Thymus (tissue), 14 donors: ENCODE measurements around the gene TNNT3. TPM values are rescaled to one million over a fixed set of nuclear protein-coding genes. Genes with fewer than 3 reads are reported as not detected.
A peak's percentile ranks its signal among the peaks of the same experiment; 100 is the strongest.
"Not testable (repeated sequence)": the region's sequence is repeated elsewhere in the genome, so short reads cannot be mapped to it uniquely, and the experiment has no call there.

ENCODE experiments used
- DNase-seq, 9 donors: peaks; one replicate each; pipeline ENCODE4 v3.0.0-alpha.2; 2013; ENCODE audit warnings: low spot score in 9 of 9, low read depth in 6 of 9, missing footprints in 1 of 9
- H3K27ac ChIP-seq, 2 donors: one replicate each; pipeline ENCODE4 v1.5.1; 2013; ENCODE audit warnings: control low read depth in 1 of 2, low read depth in 1 of 2, low read length in 1 of 2, mild to moderate bottlenecking in 1 of 2, moderate library complexity in 1 of 2
- H3K27me3 ChIP-seq, 2 donors: one replicate each; pipeline ENCODE4 v1.5.1; 2013; ENCODE audit warnings: low read length in 1 of 2; ENCODE audit not compliant: control insufficient read depth in 2 of 2, insufficient read depth in 1 of 2
- H3K36me3 ChIP-seq, 2 donors: one replicate each; pipeline ENCODE4 v1.5.1; 2013; ENCODE audit warnings: low read length in 1 of 2, mild to moderate bottlenecking in 1 of 2, moderate library complexity in 1 of 2; ENCODE audit not compliant: control insufficient read depth in 2 of 2, insufficient read depth in 2 of 2
- H3K4me1 ChIP-seq, 2 donors: one replicate each; pipeline ENCODE4 v1.5.1; 2013; ENCODE audit warnings: low read length in 2 of 2; ENCODE audit not compliant: control insufficient read depth in 2 of 2, insufficient read depth in 2 of 2
- H3K4me3 ChIP-seq, 2 donors: one replicate each; pipeline ENCODE4 v1.5.1; 2013; ENCODE audit warnings: low read length in 2 of 2, control low read depth in 1 of 2, mild to moderate bottlenecking in 1 of 2
- H3K9me3 ChIP-seq, 2 donors: one replicate each; pipeline ENCODE4 v1.5.1; 2013; ENCODE audit warnings: low read length in 1 of 2, mild to moderate bottlenecking in 1 of 2; ENCODE audit not compliant: control insufficient read depth in 2 of 2, insufficient read depth in 1 of 2
- WGBS: extraction: QIAGEN DNeasy Blood & Tissue Kit; methylation state at CpG from one replicate; pipeline ENCODE4 v1.1.7; 2013; 5-methylcytosine and 5-hydroxymethylcytosine counted together
- long read RNA-seq, 10 donors: transcript quantifications; one replicate each; lab custom pipeline, GENCODE V29; 2026
- polyA plus RNA-seq: library from polyadenylated mRNA; stranded (reverse); fragments of 200-250 nt; gene quantifications from one replicate; pipeline ENCODE4 v1.2.3, GENCODE V29; 2013
- total RNA-seq: library from RNA; stranded (reverse); fragments of 120-200 nt; gene quantifications from one replicate; pipeline ENCODE4 v1.2.4, GENCODE V29; 2013
- donor health status: healthy.

Gene TNNT3
- 15.8 TPM for total RNA-seq
- 44.9 TPM for polyA plus RNA-seq
- long read RNA-seq, donor 1: 0 reads
- long read RNA-seq, donor 2: 0 reads
- long read RNA-seq, donor 3: 0 reads
- long read RNA-seq, donor 4: 0 reads
- long read RNA-seq, donor 5: 0 reads
- long read RNA-seq, donor 6: 0 reads
- long read RNA-seq, donor 7: 0 reads
- long read RNA-seq, donor 8: 0 reads
- long read RNA-seq, donor 9: 0 reads
- long read RNA-seq, donor 10: 0 reads

DNA sequence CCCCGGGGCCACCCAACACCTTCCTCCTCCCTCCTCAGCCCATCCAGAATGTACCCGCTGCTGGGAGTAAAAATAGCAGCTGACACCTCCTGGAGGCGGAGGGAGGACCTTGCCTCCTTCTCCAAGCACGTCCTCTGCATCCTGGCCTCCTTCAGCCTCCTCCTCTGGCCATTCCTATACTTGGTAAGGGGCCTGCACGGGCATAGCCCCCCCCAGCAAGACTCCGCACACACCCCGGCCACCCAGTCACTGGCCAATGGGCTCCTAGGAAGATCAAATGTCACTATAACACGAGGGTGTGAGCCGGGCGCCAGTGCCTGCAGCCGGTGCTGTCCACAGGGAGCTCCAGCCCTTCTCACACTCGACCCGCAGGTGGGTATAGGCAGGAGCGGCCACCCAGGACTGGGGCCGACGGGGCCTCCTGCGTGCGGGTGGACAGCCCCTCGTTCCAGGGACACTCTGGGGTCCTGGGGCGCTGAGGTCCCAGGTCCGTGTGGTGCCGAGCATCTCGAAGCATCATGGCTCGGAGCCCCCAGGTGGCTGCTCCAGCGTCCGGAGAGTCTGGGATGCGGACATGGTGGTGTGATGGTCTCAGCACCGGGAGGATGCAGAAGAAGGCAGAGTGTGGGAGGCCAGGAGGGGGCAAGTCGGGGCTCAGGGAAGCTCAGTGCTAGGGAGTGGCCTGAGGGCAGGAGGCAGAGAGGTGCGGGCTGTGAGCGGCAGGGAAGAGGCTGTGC is at the start of gene TNNT3:
TNNT3 (plus strand) TSS at position 313 of the 737 bp plus-strand sequence. CDS start 3,172 bp downstream, outside the sequence.
- WGBS: 94% methylated on average over 31 of the region's 31 CpGs
- Histone ChIP-seq H3K4me3 (no peak within 1 kb of the TSS), H3K27me3 (no peaks in the 10 kb centered on the region), H3K36me3 (no peaks in the 10 kb centered on the region), H3K4me1 (peaks cover 4 to 24% of the 10 kb centered on the region in 2 donors), H3K27ac (no peak within 1 kb of the TSS), H3K9me3 (no peaks in the 10 kb centered on the region)
- DNase-seq: no peak

DNA sequence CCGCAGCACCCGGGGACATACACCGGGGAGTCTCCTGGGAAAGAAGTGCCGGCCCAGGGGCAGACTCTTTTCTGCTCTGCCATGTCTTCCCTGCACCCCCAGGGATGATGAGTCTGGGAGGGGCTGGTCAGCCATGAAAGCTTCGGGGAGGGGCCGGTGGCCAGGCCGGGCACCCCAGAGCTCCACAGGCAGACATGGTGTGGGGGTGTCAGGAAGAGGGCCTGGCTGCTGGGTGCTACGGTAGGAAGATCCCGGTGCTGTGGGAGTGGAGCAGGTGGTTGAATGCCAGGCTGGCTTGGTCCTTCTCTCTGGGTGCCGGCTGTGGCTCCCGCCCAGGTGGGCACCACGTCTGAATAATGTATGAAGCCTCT is 49.2 kb upstream of the TNNT3 start:
- H3K9me3 ChIP-seq: no peaks in the 10 kb centered on the region
- WGBS: 92% methylated on average over 12 of the region's 12 CpGs
- DNase-seq: no peak
- peaks cover 0 to 5% of the 10 kb centered on the region in 2 donors for H3K36me3 ChIP-seq
- peaks cover 0 to 15% of the 10 kb centered on the region in 2 donors for H3K4me1 ChIP-seq
- H3K27me3 ChIP-seq: peaks cover 0 to 11% of the 10 kb centered on the region in 2 donors
- no peak overlapping the region for H3K27ac ChIP-seq
- no peak overlapping the region for H3K4me3 ChIP-seq

DNA sequence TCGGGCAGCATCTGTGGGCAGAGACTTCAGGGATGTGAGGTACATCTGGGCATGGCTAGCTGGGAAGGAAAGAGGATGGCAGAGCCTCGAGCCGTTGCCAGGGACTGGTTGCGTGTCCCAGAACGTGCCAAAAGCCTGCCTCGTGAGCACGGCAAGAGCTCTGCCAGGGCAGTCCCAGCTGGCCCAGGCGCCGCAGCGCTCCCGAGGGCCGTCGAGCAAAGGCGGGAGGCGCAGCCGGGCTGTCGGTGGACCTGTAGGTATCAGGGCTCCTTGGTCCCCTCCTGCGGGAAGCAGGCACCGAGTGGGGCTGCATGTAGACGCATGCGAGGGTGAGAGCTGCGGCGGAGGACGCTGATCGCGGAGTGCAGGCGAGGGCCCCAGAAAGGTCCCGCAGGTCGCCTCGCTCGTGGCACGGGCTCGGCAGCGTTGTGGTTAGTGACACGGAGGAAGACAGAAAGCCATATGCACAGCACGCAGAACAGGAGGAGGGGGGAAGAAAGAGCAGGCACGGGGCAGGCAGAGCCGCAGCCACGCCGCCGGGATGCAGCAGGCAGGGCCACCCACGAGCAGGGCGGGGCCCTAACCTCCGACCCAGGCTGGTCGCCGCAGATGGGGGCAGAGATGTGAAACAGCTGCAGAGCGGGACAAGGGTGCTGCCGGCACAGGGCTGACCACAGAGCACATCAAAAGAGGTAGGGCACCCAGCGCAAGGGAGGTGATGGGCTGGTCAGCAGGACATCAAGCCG is 48.6 kb upstream of the TNNT3 start:
- 85% methylated on average over 50 of the region's 50 CpGs for WGBS
- peaks cover 0 to 5% of the 10 kb centered on the region in 2 donors for H3K36me3 ChIP-seq
- no peak overlapping the region for H3K27ac ChIP-seq
- peaks cover 0 to 11% of the 10 kb centered on the region in 2 donors for H3K27me3 ChIP-seq
- no peak overlapping the region for H3K4me3 ChIP-seq
- no peaks in the 10 kb centered on the region for H3K9me3 ChIP-seq
- DNase-seq: peak in 1 of 9 donors; percentile 35
- H3K4me1 ChIP-seq: peaks cover 0 to 17% of the 10 kb centered on the region in 2 donors

DNA sequence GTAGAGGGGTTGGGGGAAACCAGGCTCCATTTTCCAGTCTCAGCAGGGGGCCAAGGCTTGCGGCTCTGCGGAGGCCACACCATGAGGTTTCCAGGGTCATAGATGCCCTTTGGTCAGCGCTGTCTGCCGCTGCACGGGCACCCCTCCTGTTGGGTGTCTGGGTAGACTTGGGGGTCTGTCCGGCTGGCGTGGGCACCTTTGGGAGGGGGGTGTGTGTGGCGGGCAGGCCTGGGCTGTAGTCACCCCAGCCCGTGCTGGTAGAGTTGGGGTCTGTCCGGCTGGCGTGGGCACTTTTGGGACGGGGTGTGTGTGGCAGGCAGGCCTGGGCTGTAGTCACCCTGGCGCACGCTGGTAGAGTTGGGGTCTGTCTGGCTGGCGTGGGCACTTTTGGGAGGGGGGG is 48.0 kb upstream of the TNNT3 start:
- H3K27me3 ChIP-seq: peaks cover 0 to 11% of the 10 kb centered on the region in 2 donors
- no peaks in the 10 kb centered on the region for H3K9me3 ChIP-seq
- no peak overlapping the region for H3K4me3 ChIP-seq
- no peak overlapping the region for H3K27ac ChIP-seq
- peaks cover 0 to 22% of the 10 kb centered on the region in 2 donors for H3K4me1 ChIP-seq
- no peak for DNase-seq
- H3K36me3 ChIP-seq: peaks cover 0 to 4% of the 10 kb centered on the region in 2 donors
- 94% methylated on average over 15 of the region's 15 CpGs for WGBS

DNA sequence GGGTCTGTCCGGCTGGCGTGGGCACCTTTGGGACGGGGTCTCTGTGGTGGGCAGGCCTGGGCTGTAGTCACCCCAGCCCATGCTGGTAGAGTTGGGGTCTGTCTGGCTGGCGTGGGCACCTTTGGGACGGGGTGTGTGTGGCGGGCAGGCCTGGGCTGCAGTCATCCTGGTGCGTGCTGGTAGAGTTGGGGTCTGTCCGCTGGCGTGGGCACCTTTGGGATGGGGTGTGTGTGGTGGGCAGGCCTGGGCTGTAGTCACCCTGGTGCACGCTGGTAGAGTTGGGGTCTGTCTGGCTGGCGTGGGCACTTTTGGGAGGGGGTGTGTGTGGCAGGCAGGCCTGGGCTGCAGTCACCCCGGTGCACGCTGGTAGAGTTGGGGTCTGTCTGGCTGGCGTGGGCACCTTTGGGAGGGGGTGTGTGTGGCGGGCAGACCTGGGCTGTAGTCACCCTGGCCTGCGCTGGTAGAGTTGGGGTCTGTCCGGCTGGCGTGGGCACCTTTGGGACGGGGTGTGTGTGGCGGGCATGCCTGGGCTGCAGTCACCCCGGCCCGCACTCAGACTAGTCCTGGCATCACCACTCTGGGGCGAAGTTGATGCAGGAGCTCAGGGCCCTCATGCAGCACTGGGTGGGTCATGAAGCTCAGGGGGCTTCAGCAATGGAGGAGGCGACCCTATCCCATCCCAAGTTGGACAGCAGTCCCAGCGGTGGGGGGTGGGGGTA is 47.1 kb upstream of the TNNT3 start:
- Histone ChIP-seq H3K4me1 (peaks cover 0 to 22% of the 10 kb centered on the region in 2 donors), H3K27me3 (peaks cover 0 to 11% of the 10 kb centered on the region in 2 donors), H3K27ac (no peak overlapping the region), H3K36me3 (no peaks in the 10 kb centered on the region), H3K4me3 (no peak overlapping the region), H3K9me3 (no peaks in the 10 kb centered on the region)
- DNase-seq: no peak
- 89% methylated on average over 25 of the region's 25 CpGs for WGBS

DNA sequence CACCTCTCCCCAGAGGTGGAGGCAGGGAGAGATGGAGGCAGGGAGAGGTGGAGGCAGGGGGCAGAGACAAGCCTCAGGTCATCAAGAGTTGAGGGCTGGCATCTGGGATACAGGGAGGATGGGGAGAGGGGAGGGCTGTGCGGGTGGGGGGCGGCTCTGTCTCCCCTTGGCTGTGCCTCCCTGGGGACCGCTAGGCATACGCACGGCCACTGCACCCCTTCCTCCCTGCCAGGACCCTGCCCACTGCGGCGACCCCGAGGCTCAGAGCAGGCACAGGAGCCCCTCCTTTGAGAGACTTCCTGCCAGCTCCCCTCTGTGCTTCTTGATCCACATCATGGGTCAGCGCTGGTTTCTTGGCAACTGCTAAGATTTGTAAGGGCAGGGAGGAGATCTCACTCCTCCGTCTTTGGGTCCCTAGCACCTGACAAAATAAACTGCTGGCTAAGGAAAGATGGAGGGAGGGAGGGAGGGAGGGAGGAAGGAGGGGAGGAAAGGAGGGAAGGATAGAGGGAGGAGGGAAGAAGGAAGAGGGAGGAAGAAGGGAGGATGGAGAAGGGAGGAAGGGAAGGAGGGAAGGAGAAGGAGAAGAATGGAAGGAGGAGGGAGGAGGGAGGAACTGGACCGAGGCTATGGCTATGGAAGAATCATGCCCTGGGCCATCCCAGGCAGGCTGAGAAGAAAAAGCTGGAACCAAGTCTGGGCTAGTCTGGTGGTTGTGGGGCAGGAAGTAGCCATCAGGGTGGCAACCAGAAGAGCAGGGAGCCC is 46.3 kb upstream of the TNNT3 start:
- Histone ChIP-seq H3K27me3 (peaks cover 0 to 11% of the 10 kb centered on the region in 2 donors), H3K4me1 (peaks cover 0 to 26% of the 10 kb centered on the region in 2 donors), H3K27ac (no peak overlapping the region), H3K36me3 (no peaks in the 10 kb centered on the region), H3K4me3 (no peak overlapping the region), H3K9me3 (no peaks in the 10 kb centered on the region)
- DNase-seq: no peak
- WGBS: 82% methylated on average over 11 of the region's 11 CpGs

DNA sequence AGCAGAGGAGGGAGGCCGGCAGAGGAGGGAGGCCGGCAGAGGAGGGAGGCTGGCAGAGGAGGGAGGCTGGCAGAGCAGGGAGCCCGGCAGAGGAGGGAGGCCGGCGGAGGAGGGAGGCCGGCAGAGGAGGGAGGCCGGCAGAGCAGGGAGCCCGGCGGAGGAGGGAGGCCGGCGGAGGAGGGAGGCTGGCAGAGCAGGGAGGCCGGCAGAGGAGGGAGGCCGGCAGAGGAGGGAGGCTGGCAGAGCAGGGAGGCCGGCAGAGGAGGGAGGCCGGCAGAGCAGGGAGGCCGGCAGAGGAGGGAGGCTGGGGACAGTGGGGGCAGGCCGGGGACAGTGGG is 45.7 kb upstream of the TNNT3 start:
- H3K4me3 ChIP-seq, H3K27ac ChIP-seq, H3K36me3 ChIP-seq, H3K9me3 ChIP-seq, DNase-seq: not testable (repeated sequence)
- Histone ChIP-seq H3K27me3 (peaks cover 0 to 11% of the 10 kb centered on the region in 2 donors), H3K4me1 (peaks cover 0 to 26% of the 10 kb centered on the region in 2 donors)
- 90% methylated on average over 17 of the region's 17 CpGs for WGBS

DNA sequence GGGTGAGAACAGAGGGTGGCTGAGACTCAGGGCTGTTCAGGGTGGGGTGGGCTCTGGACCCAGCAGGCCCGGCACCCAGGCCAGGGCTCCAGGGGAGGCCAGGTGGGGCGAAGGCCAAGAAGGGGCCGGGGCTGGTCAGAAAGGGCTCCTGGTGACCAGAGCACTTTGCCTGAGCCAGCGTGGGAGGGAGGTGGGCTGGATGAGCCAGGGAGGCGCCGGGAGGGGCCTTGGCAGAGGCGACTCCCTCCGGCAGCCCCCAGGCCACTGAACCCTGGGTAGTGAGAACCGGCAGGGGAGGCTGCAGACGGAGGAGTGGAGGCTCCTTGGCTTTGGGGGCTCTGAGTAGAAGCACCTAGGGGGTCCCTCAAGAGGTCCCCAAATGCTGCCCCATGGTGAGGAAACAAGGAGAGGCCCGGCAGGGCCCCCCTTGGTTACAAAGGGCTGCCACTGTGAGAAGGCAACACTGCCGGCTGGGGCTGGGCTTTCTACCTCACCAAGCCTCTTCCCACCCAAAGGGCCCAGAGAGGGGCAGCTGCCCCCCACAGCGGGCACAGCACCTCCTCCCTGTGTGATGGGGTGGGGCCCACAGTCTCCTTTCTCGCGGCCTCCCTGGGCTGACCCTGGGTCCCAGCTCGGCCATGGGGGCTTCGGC is 44.9 kb upstream of the TNNT3 start:
- 96% methylated on average over 17 of the region's 17 CpGs for WGBS
- DNase-seq, H3K9me3 ChIP-seq, H3K4me3 ChIP-seq, H3K27ac ChIP-seq, H3K36me3 ChIP-seq: not testable (repeated sequence)
- Histone ChIP-seq H3K27me3 (peaks cover 0 to 11% of the 10 kb centered on the region in 2 donors), H3K4me1 (peaks cover 0 to 26% of the 10 kb centered on the region in 2 donors)
